GM12878 (cell line): Measurements from ENCODE around the gene EML1. TPM values are rescaled to one million over a fixed set of nuclear protein-coding genes. Genes with fewer than 3 reads are reported as not detected.

Experiments
- ATAC-seq: fragments of 200-7000 bp; cut with Tn5 transposase; 3 replicates; pipeline ENCODE4 v1.9.1; 2020; ENCODE audit warnings: mild to moderate bottlenecking, moderate library complexity
- BruUV-seq: library from RNA; stranded (reverse); fragments of 400-500 nt; replicated peaks from 2 replicates; lab custom pipeline; 2021; lab: Mats Ljungman, UMichigan
- CTCF ChIA-PET: fragments of 300-600 bp; sonication (Branson Sonifier 250); formaldehyde crosslinking; extraction: SDS; loops from one replicate; lab custom pipeline; 2021; ENCODE audit warnings: inconsistent platforms; lab: Yijun Ruan, JAX
- POLR2A ChIA-PET: fragments of 350-600 bp; formaldehyde crosslinking; extraction: SDS; loops from one replicate; lab custom pipeline; 2021; ENCODE audit warnings: inconsistent platforms; lab: Charles Lee
- RAD21 ChIA-PET: fragments of 300-600 bp; sonication (Branson Sonifier 250); formaldehyde crosslinking; loops from one replicate; lab custom pipeline; 2023; ENCODE audit warnings: antibody characterized with exemption; ENCODE audit not compliant: unreplicated experiment; lab: Charles Lee
- SMC1A ChIA-PET: fragments of 300-600 bp; sonication (Branson Sonifier 250); formaldehyde crosslinking; loops from one replicate; lab custom pipeline; 2023; ENCODE audit not compliant: unreplicated experiment, uncharacterized antibody; lab: Charles Lee
- DNase-seq: peaks from one replicate; pipeline ENCODE4 v3.0.0-alpha.2; 2011; ENCODE audit warnings: low read depth, low spot score
- FAIRE-seq: peaks from 3 replicates; lab custom pipeline; 2011; peaks lifted over from hg19 to GRCh38; lab: Jason Lieb, UNC
- H2AFZ ChIP-seq: 2 replicates; pipeline ENCODE4 v1.6.0; 2011; ENCODE audit warnings: low read depth, low read length, control low read depth; ENCODE audit not compliant: control insufficient read depth
- H3K27ac ChIP-seq: 2 replicates; pipeline ENCODE4 v1.5.1; 2011; ENCODE audit warnings: control low read depth; ENCODE audit not compliant: control insufficient read depth, insufficient read depth
- H3K27me3 ChIP-seq, 2 experiments: replicated peaks in 1 of 2; 2 replicates each; pipeline versions ENCODE4 v1.6.0 to v1.6.1; 2011; ENCODE audit warnings: low read length in 1 of 2; ENCODE audit not compliant: control insufficient read depth in 2 of 2, insufficient read depth in 2 of 2
- H3K36me3 ChIP-seq, 2 experiments: 2 replicates each; pipeline ENCODE4 v1.5.1; 2011; ENCODE audit warnings: low read length in 1 of 2; ENCODE audit not compliant: control insufficient read depth in 2 of 2, insufficient read depth in 2 of 2
- H3K4me1 ChIP-seq: 2 replicates; pipeline ENCODE4 v1.6.1; 2011; ENCODE audit warnings: mild to moderate bottlenecking, low read length, moderate library complexity, mixed read lengths; ENCODE audit not compliant: control insufficient read depth, insufficient read depth
- H3K4me2 ChIP-seq: 2 replicates; pipeline ENCODE4 v1.6.0; 2011; ENCODE audit warnings: control low read depth; ENCODE audit not compliant: control insufficient read depth, insufficient read depth
- H3K4me3 ChIP-seq: fragments of 200-600 bp; sonication (generic); 2 replicates; pipeline ENCODE4 v1.5.1; 2016
- H3K79me2 ChIP-seq: 2 replicates; pipeline ENCODE4 v1.6.0; 2011; ENCODE audit warnings: low read length; ENCODE audit not compliant: control insufficient read depth, insufficient read depth
- H3K9ac ChIP-seq: 2 replicates; pipeline ENCODE4 v1.8.0; 2011; ENCODE audit warnings: low read length, control low read depth, mixed read lengths; ENCODE audit not compliant: control insufficient read depth, insufficient read depth
- H3K9me3 ChIP-seq: replicated peaks from 3 replicates; pipeline ENCODE4 v1.5.1; 2011; ENCODE audit warnings: mild to moderate bottlenecking, low read length; ENCODE audit not compliant: control insufficient read depth, insufficient read depth
- H4K20me1 ChIP-seq: 2 replicates; pipeline ENCODE4 v1.6.0; 2011; ENCODE audit not compliant: control insufficient read depth, insufficient read depth
- ATF2 ChIP-seq: IDR thresholded peaks from 2 replicates; pipeline ENCODE4 v1.6.1; 2012; ENCODE audit warnings: low read length, inconsistent platforms
- FOXM1 ChIP-seq: IDR thresholded peaks from 2 replicates; pipeline ENCODE4 v1.6.1; 2012; ENCODE audit warnings: low read depth, mild to moderate bottlenecking, inconsistent platforms, low read length, moderate library complexity
- HDAC2 ChIP-seq: fragments of 200-600 bp; sonication (generic); IDR thresholded peaks from 2 replicates; pipeline ENCODE4 v1.6.1; 2017
- HSF1 ChIP-seq: fragments of 150-350 bp; IDR thresholded peaks from 2 replicates; pipeline ENCODE4 v1.6.1; 2014; ENCODE audit warnings: mild to moderate bottlenecking, low read depth, low read length
- IKZF2 ChIP-seq, 2 experiments: fragments of 450-650 bp; IDR thresholded peaks; 2 replicates each; pipeline ENCODE4 v1.6.1; 2017; ENCODE audit warnings: mild to moderate bottlenecking in 2 of 2, moderate library complexity in 2 of 2
- LARP7 ChIP-seq: fragments of 450-650 bp; IDR thresholded peaks from 2 replicates; pipeline ENCODE4 v1.6.1; 2017; ENCODE audit warnings: mild to moderate bottlenecking
- MAX ChIP-seq: IDR thresholded peaks from 2 replicates; pipeline ENCODE4 v1.6.1; 2012; ENCODE audit warnings: low read depth, low read length, improper control_type of control experiment
- MTA3 ChIP-seq: IDR thresholded peaks from 2 replicates; pipeline ENCODE4 v1.6.1; 2012; ENCODE audit warnings: low read length, inconsistent platforms, borderline replicate concordance
- NR2C1 ChIP-seq: fragments of 450-650 bp; IDR thresholded peaks from 2 replicates; pipeline ENCODE4 v1.6.1; 2017; ENCODE audit warnings: antibody characterized with exemption, mild to moderate bottlenecking, moderate library complexity
- RCOR1 ChIP-seq: conservative IDR thresholded peaks from 2 replicates; pipeline ENCODE4 v1.6.1; 2012; ENCODE audit warnings: low read depth, low read length, improper control_type of control experiment
- SP1 ChIP-seq: IDR thresholded peaks from one replicate; pipeline ENCODE4 v1.6.1; 2011; ENCODE audit warnings: low read depth, low read length
- SREBF1 ChIP-seq: IDR thresholded peaks from 2 replicates; pipeline ENCODE4 v1.6.1; 2012; ENCODE audit warnings: mild to moderate bottlenecking, low read length
- STAT3 ChIP-seq: IDR thresholded peaks from 2 replicates; pipeline ENCODE4 v1.6.1; 2011; ENCODE audit warnings: low read depth, low read length, improper control_type of control experiment
- SUZ12 ChIP-seq: fragments of 200-600 bp; sonication (generic); IDR thresholded peaks from one replicate; pipeline ENCODE4 v1.6.1; 2018; ENCODE audit warnings: antibody characterized with exemption, mild to moderate bottlenecking; ENCODE audit not compliant: unreplicated experiment
- TAF1 ChIP-seq: IDR thresholded peaks from 2 replicates; pipeline ENCODE4 v1.6.1; 2011; ENCODE audit warnings: mild to moderate bottlenecking, low read depth, low read length, borderline replicate concordance
- ZNF24 ChIP-seq: fragments of 450-650 bp; IDR thresholded peaks from 2 replicates; pipeline ENCODE4 v1.6.1; 2017; ENCODE audit warnings: antibody characterized with exemption, mild to moderate bottlenecking
- ZNF592 ChIP-seq: fragments of 450-650 bp; IDR thresholded peaks from 2 replicates; pipeline ENCODE4 v1.6.1; 2017; ENCODE audit warnings: mild to moderate bottlenecking, moderate library complexity
- ZZZ3 ChIP-seq: IDR thresholded peaks from 2 replicates; pipeline ENCODE4 v1.6.1; 2011; ENCODE audit warnings: low read depth; ENCODE audit not compliant: control insufficient read depth, insufficient read length
- WGBS: methylation state at CpG from one replicate; pipeline ENCODE4 v1.1.6; 2016; ENCODE audit warnings: low lambda C conversion rate; ENCODE audit not compliant: insufficient replicate concordance, insufficient coverage; ENCODE audit errors: missing lambda C conversion rate; 5-methylcytosine and 5-hydroxymethylcytosine counted together
- in situ Hi-C: fragments of 300-500 bp; cut with MboI; formaldehyde crosslinking; loops from 9 replicates; pipeline ENCODE4 v1.14.3; 2018; ENCODE audit warnings: mixed read lengths
- intact Hi-C: fragments of 100-400 bp; cut with micrococcal nuclease; formaldehyde crosslinking; loops from one replicate; pipeline ENCODE4 v1.14.2; 2022; ENCODE audit not compliant: unreplicated experiment
- polyA plus RNA-seq, 11 experiments: library from polyadenylated mRNA; depleted of rRNA in 4 of 11; unstranded in 6 of 11; stranded (reverse) in 5 of 11; fragments of >200 nt; fragmentation: Nextera tagmentation in 4 of 11; fragmentation: Illumina TruSeq in 1 of 11; extraction: Ambion mirVana in 4 of 11; extraction: Trizol in 1 of 11; gene quantifications; 1 replicate in 1 of 11; 2 replicates in 10 of 11; pipeline versions ENCODE4 v1.2.1 to v1.2.3, GENCODE V29; 2011 to 2016; ENCODE audit warnings: inconsistent platforms in 2 of 11, missing spikeins in 2 of 11, low read depth in 1 of 11
- total RNA-seq, 4 experiments: library from RNA; depleted of rRNA in 3 of 4; stranded (reverse); fragments of >200 nt in 3 of 4; fragmentation: Illumina TruSeq in 1 of 4; extraction: Trizol in 1 of 4; gene quantifications; 2 replicates each; pipeline versions ENCODE4 v1.2.1 to v1.2.3, GENCODE V29; 2013 to 2021

Gene EML1
- total and polyA plus RNA-seq, 10 of the 15 experiments (the other 5 are each of a cell fraction or from before 2014, with no cell fraction given) = 0.05 to 3.4 (median 0.11) TPM; not detected in 3

- TF ChIP-seq ZNF592 (no peak), NR2C1 (no peak), SP1 (no peak), RCOR1 (no peak), SREBF1 (no peak)
Measured at GRCh38 chr14:99889268-99889667, 96.1 kb downstream of the EML1 start (continued).

GRCh38 chr14:99891266-99891665 lies 98.1 kb downstream of the EML1 start:
- Histone ChIP-seq H3K27ac (no peak overlapping the region), H3K9ac (no peak overlapping the region), H2AFZ (no peak overlapping the region), H3K9me3 (no peaks in the 10 kb centered on the region), H3K79me2 (no peaks in the 10 kb centered on the region), H3K4me1 (no peaks in the 10 kb centered on the region), H3K4me3 (no peak overlapping the region), H4K20me1 (no peaks in the 10 kb centered on the region), H3K36me3 (no peaks in the 10 kb centered on the region), H3K4me2 (no peak overlapping the region), H3K27me3 (peaks cover 0 to 1% of the 10 kb centered on the region in 2 experiments; a peak in 2 of 4 replicates)
- ChIA-PET SMC1A (no interaction called here), RAD21 (no interaction called here), POLR2A (no interaction called here), CTCF (interaction anchor here (0.6 to 1.6 kb wide), 2 partner anchors 9 to 498 kb away, joined by 3 to 6 read pairs; no protein-coding TSS in a partner anchor)
- WGBS = 30% methylated on average over 2 of the region's 2 CpGs
- no TSS peak for BruUV-seq
- DNase-seq = no peak
- no peak for ATAC-seq
- intact Hi-C loops (no loop called here), in situ Hi-C loops (no loop called here)
- no peak for FAIRE-seq
- TF ChIP-seq SUZ12 = no peak
- no peak for TF ChIP-seq IKZF2 (IDR thresholded peaks at IDR 0.05)
- no peak for TF ChIP-seq HDAC2
- TF ChIP-seq FOXM1 = no peak
- TF ChIP-seq NR2C1 = no peak
- TF ChIP-seq ZNF24 = no peak
- TF ChIP-seq MTA3 = no peak
- no peak for TF ChIP-seq MAX
- no peak for TF ChIP-seq ZZZ3
- TF ChIP-seq ATF2 = no peak
- TF ChIP-seq LARP7 = no peak
- no peak for TF ChIP-seq TAF1
- TF ChIP-seq HSF1 = no peak
- TF ChIP-seq STAT3 = no peak
